ENCODE results near the gene CERS6. TPM values are rescaled to one million over a fixed set of nuclear protein-coding genes. Genes with fewer than 3 reads are reported as not detected.

The CERS6 gene
- total and polyA plus RNA-seq, 2 experiments from 2014 or later = 40.9 to 99.1 TPM

GRCh38 chr2:168787098-168787781 is 331.2 kb downstream of the CERS6 start:
- Histone ChIP-seq H3K9me3 (ENCODE audit: low read depth) (no peaks in the 10 kb centered on the region), H2AFZ (no peak overlapping the region), H3K4me1 (ENCODE audit: insufficient read depth) (no peaks in the 10 kb centered on the region), H4K20me1 (ENCODE audit: insufficient read depth, poor library complexity, severe bottlenecking) (no peaks in the 10 kb centered on the region), H3K79me2 (no peaks in the 10 kb centered on the region), H3K4me3 (no peak overlapping the region), H3K4me2 (no peak overlapping the region), H3K9me2 (replicated peaks; ENCODE audit: insufficient read depth) (no peaks in the 10 kb centered on the region), H3K27ac (no peak overlapping the region), H3K27me3 (no peaks in the 10 kb centered on the region), H3K36me3 (replicated peaks; ENCODE audit: insufficient read depth, low read depth) (no peaks in the 10 kb centered on the region)
- TF ChIP-seq EZH2phosphoT487 (IDR thresholded peaks at IDR 0.05; ENCODE audit: low read depth, severe bottlenecking, unreplicated experiment) = no peak
- TF ChIP-seq CTCF (IDR thresholded peaks at IDR 0.05; ENCODE audit: poor library complexity) = no peak
- TF ChIP-seq EZH2 (IDR thresholded peaks at IDR 0.05; ENCODE audit: borderline replicate concordance) = no peak
- DNase-seq (ENCODE audit: low spot score) = no peak
- 89% methylated on average over 3 of the region's 3 CpGs for WGBS (ENCODE audit: low lambda C conversion rate, missing lambda C conversion rate)

- TF ChIP-seq CTCF (IDR thresholded peaks at IDR 0.05; ENCODE audit: poor library complexity) = no peak
- TF ChIP-seq EZH2phosphoT487 (IDR thresholded peaks at IDR 0.05; ENCODE audit: low read depth, severe bottlenecking, unreplicated experiment) = no peak
- no peak for TF ChIP-seq EZH2 (IDR thresholded peaks at IDR 0.05; ENCODE audit: borderline replicate concordance)
- no peaks in the 10 kb centered on the region for H3K4me1 ChIP-seq (ENCODE audit: insufficient read depth)
- 83% methylated on average over 1 of the region's 1 CpG for WGBS (ENCODE audit: low lambda C conversion rate, missing lambda C conversion rate)
These were observed 331.8 kb downstream of the CERS6 start for GRCh38 chr2:168787782-168788376.

GRCh38 chr2:168789776-168790175 is 333.7 kb downstream of the CERS6 start:
- no peak for TF ChIP-seq EZH2 (IDR thresholded peaks at IDR 0.05; ENCODE audit: borderline replicate concordance)
- no peak for TF ChIP-seq CTCF (IDR thresholded peaks at IDR 0.05; ENCODE audit: poor library complexity)
- Histone ChIP-seq H3K4me3 (no peak overlapping the region), H2AFZ (no peak overlapping the region), H3K9me3 (ENCODE audit: low read depth) (no peaks in the 10 kb centered on the region), H3K27ac (no peak overlapping the region), H4K20me1 (ENCODE audit: insufficient read depth, poor library complexity, severe bottlenecking) (no peaks in the 10 kb centered on the region), H3K9me2 (replicated peaks; ENCODE audit: insufficient read depth) (no peaks in the 10 kb centered on the region), H3K4me2 (no peak overlapping the region), H3K4me1 (ENCODE audit: insufficient read depth) (no peaks in the 10 kb centered on the region), H3K79me2 (no peaks in the 10 kb centered on the region), H3K27me3 (no peaks in the 10 kb centered on the region), H3K36me3 (replicated peaks; ENCODE audit: insufficient read depth, low read depth) (no peaks in the 10 kb centered on the region)
- DNase-seq (ENCODE audit: low spot score) = no peak
- WGBS (ENCODE audit: low lambda C conversion rate, missing lambda C conversion rate) = 63% methylated on average over 7 of the region's 7 CpGs

More at GRCh38 chr2:168787782-168788376, 331.8 kb downstream of the CERS6 start:
- Histone ChIP-seq H3K9me3 (ENCODE audit: low read depth) (no peaks in the 10 kb centered on the region), H3K27ac (no peak overlapping the region), H3K4me2 (no peak overlapping the region), H3K4me3 (no peak overlapping the region), H3K36me3 (replicated peaks; ENCODE audit: insufficient read depth, low read depth) (no peaks in the 10 kb centered on the region), H3K27me3 (no peaks in the 10 kb centered on the region), H3K9me2 (replicated peaks; ENCODE audit: insufficient read depth) (no peaks in the 10 kb centered on the region), H3K79me2 (no peaks in the 10 kb centered on the region), H2AFZ (no peak overlapping the region), H4K20me1 (ENCODE audit: insufficient read depth, poor library complexity, severe bottlenecking) (no peaks in the 10 kb centered on the region)
- no peak for DNase-seq (ENCODE audit: low spot score)
